ENCODE measurements around the gene RBBP5.

The RBBP5 gene

DNA sequence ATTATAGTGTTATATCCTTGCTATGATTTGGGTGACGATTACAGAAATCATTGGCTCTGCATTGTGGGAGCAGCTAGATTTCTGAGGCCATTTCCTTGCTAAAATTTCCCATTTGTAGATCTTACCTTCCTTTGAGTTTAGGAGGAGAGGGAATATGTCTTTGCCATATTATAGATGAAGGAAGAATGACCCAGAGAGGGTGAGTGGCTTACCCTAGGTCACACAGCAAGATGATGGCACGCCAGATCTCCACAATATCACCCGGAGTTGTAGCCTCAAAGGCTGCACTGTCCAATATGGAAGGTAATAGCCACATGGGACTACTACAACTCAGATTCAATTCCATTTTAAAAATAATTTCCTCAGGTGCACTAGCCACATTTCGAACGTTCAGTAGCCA, 68.5 kb downstream of the RBBP5 start:
- no peak for DNase-seq

DNA sequence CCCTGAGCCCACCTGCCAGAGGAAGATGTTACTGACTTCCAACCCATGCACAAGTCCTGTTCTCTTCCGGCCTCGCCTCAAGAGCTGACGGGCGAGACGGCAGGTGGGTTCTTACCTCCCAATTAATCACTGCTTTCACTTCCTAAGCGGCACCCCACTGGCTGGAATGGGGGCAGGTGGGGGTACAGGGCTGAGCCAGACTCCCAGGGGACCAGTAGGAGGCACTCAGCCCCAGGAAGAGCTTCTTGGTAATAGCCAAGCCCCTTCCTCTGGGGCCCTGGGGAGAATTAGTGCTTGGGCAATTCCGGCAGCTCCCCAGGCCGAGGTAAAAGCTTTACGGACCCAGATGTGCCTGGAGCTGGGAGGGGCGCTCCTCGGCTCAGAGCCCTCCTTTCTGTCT, 69.1 kb downstream of the RBBP5 start:
- DNase-seq, result no peak

DNA sequence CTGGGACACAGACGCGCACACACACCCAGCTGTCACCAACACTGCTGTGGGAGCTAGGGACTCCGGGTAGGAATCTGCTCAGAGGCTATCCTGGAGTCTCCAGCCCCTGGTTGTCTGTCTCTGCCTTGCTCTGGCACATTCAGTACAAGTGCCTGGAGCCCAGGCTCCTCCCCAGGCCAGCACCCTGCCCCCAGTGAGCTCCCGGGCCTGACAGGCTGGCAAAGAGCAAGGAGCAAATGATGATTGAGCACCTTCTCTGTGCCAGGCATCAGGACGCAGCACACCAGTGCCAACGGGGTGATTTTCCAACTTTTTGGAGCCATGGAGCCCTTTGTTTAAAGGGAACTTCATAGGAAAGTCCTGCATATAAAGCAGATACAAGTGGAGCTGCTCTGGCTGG, 72.3 kb downstream of the RBBP5 start:
- no peak for DNase-seq

DNA sequence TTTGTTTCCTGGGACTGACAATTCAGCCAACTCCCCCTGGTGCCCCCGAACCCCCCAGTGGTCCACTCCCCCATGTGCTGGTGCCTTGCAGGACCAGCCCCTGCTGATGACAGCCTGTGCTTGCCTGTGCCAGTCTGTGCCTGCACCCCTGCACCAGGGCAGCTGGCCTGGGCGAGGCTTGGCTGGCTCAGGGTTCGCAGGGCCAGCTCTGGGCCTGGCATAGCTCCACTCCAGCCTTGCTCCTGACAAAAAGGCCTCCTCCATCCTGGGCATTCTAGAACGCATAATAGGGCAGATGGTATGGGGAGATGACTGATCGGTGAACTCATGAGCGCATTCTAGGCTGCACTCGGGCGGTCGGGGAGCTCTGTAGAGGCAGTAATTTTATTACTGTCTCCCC, 73.4 kb downstream of the RBBP5 start:
- no peak for DNase-seq

DNA sequence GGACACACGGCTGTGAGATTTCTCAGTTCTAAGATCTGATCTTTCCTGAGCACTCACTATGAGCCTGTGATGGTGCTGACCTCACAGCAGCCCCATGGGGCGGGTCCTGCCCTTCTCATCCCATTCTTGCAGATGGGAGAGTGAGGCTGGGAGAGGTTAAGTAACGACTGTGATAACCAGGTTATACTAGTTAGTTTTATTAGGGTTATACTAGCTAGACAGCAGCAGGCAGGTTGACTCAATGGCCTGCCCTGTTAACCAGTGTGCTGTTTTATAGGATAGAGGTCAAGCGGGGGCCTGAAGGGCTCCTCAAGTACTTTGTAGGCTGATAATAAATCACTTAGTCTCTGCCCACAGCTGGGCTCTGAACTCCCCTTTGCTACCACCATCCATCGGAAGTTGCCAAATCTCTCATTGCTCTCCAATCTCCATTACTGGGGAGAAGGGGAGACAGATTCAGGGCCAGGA, 74.0 kb downstream of the RBBP5 start:
- DNase-seq, result no peak

DNA sequence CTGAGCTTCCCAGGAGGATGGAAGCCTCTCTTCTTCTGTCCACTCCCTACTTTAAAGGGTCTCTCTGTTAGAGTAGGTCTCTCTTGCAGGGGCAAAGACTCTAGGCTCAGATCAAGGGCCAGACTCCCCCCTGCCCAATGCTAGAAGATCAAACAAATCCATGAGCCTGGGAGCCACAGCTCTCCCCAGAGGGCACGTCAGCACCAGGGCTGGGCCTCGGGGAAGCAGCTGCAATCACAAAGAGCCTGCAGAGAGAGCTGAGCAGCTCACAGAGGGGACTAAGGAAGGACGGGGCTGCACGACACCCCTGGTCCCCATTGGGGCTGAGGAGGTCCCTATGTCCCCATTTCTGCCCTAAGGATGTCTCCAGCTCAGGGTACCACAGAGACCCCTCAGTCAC, 74.9 kb downstream of the RBBP5 start:
- no peak for DNase-seq

DNA sequence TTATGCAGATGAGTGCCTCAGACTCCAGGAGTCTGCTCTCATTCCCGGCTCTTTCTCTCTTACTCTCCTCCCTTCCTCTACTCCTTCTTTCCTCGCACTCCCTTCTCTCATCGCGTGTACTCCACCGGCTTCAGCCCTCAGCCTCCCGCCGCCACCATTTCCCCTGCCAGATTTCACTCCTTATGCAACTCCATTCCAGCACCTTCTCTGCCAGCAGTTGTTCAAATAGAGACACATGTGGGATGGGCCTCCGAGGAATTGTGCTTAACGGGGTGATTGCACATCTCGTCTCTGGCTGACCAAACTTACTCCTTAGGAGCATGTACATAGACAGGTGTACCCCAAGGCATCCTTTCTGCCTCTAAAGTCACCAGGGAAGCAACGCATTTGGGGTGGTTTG, 76.6 kb downstream of the RBBP5 start:
- DNase-seq, result no peak

DNA sequence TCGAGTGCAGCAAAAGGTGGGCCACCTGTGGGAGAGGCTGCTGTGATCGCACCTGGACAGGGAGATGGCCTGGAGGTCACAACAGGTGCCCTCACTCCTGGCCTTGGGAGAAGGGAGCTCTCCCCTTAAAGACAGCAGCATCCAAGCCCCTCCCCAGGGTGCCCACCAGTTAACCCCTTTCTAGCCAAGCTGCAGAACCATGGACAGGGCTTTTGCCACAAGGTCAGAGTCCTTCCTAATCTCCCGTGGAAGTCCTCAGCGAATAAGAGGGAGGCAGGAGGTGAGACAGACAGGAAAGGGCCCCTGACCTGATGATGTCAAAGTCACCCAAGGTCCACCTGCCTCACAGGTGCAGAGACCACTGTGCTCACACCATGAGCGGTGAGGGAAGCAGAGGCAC, 77.0 kb downstream of the RBBP5 start:
- DNase-seq, result no peak

DNA sequence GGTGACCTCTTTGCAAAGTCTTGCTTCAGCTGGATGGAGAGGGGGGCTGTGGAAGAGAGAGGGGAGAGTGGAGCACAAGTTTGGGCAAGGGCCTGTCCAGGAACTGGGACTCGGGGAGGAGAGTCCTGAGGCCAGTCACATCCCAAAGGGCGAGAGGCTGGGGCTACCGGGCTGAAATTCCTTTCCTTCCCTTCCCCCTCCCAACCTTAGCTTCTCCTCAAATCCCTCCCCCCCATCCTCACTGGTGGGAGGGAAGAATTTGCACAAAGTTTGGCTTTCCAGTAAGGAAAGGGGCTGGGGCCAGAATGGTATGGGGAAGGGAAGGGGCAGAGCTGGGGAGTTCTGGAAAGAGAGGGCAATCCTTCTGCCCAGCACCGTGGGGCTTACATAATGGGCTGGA, 77.9 kb downstream of the RBBP5 start:
- no peak for DNase-seq

DNA sequence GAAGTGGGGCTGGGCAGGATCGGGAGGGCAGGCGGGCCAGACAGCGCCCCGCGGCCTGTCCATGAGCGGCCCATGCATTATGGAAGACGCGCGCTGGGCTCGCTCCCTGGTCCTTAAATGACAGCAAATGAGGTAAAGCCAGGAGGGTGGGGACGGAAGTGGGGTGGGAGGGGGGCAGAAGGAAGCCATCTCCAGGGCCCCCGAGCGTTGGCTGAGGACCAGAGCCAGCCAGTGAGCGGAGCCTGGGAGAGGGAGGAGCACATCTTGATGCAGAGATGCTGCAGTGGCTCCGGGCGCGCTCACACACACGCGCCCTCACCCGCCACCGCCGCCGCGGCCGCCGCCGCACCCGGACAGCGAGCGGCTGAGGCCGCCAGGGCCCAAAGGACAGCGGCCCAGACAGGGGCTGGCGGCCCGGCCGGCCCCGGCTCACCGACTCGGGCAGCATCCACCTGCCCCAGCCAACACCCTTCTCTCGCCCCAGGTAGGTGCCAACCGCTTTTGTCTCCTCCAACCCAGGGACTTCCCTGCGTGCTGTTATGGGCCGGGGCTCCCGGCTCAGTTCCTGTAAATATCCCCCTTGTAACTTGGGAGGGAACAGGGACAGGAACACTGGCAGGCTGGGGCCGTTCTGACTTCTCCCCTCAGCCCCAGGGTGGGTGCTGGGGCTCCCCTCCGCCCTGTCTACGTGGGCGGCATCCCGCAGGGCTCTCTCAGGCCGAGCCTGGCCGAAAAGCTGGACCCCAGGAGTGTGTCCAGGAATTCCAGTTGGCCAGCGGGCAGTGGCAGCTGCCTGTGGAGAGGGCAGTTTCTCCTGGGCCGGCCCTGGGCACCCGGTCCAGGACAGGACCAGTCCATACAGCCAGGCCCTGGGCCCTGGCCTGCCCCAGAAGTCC, 78.6 kb downstream of the RBBP5 start, which contains the start of gene CNTN2:
TSS of gene CNTN2 (plus strand) at position 302 of the 896 bp plus-strand sequence. CDS start 9,974 bp downstream, outside the sequence.
- peak; percentile 55 for DNase-seq

DNA sequence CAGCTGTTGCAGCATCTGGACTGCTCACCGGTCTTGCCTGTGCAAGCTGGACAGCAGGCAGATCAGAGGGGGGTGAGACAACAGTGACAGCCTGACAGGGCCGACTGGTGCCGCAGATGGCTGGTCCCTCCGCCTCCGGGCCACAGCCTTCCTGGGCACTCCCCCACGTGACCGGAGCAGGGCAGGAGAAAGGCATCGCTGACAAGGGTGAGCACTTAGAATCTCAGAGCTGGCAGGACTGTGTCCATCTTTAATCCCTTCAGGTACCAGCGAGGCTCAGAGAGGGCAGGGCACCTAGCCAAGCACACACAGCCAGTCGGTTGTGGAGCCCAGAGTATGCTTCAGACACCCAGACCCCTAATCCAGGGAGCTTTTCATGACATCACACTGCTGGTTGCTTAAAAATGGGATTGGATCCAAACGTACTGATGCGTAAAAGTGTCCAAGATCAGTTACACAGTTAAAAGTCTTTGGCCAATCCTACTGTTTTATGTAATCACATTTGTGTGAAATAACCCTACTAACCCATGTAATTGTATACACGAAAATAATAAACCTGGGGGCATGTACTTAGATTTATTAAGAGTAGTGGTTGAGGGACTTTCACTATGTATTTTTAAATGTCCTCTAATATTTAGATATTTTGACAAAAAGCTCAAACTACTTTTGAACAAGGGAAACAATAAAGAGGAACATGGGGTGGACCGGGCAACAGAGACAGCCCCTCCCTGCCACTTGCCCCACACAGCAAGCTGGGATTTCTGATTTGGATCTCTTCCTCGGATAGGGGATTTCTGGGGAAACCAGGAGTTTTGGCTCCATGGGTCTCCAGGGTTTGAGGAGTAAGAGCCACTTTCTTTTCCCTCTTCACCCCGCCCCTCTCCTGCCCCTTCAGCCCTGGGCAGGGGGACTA, 79.5 kb downstream of the RBBP5 start:
- peak; percentile 54 for DNase-seq

DNA sequence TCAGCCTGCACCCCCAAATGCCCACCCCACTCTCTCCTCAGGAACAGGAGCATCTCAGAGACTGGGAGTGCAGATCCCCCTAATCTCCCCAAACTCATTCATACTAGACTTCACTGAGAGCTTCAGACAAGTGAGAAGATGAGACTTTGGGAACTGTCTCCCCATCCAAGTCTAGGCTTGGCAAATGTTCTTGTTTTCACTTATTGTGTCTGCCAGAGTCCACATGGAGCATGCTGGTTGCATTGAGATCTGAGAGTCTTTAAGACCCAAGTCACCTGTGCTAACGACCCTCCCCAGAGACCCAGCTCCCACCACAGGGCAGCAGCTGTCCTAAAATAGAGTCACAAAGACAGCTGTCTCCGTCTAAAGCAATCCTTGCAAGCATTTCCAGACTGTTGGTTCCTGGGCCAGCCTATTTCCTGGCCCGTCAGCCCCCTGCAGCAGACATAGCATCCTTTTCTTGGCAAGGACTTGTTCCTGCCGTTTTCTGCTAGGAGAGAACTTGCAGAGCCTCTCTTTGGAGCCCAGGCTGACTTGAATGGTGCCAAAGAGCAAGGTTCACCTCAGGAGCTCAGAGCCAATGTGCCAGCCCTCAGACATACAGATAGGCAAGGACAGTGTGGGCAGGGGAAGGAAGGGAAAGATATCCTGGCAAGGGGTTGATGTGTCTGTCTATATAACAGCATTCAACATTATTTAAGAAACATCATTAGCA, 80.6 kb downstream of the RBBP5 start:
- no peak for DNase-seq

DNA sequence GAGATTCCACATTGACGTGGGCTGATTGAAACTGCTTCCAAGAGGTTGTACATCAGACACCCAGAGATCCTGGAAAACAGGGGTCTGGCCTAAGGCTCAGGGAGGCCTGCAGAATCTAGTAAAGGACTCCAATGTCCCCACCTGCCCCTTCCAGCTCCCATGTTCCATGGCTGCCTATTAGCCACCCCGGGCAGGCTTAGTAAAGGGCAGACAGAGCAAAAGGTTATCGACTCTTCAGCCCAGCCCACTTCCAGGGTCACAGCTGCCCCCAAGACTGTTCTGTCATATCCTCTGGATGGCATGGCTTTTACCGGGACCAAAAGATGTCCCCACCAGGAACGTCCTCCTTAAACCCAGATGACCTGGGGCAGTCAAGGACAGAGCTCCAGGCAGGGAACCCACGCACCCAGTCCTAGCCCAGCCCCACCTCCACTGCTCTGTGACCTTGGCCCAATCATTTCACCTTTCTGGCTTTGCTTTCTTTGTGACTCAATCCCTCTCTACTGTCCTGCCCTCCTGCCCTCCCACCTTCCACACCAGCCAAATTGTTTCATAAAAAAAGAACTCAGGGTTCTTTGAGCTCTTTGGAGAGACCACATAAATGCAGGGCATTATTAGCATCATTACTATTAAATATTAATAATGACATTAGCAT, 83.5 kb downstream of the RBBP5 start:
- no peak for DNase-seq

DNA sequence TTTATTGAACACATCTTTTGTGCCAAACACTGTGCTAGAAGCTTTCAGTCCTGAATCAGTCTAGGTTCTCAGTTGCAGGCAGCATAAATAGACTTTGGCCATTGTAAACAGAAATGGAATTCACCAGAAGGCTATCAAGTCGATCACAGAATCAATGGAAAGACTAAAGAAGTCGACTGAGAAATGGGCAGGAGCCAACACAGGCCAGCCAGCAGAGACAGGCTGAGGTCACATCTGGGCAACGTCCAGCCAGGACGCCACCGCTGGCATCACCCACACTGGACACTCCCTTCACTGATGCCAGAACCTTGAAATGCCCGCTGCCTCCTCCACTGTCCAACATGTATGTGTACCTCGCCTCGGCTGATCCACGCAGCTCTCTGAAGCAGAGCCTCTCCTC, 84.2 kb downstream of the RBBP5 start:
- DNase-seq, result no peak

All from DMS53 (cell line).